H4 (cell line): ENCODE results near the gene FNBP1. TPM values are rescaled to one million over a fixed set of nuclear protein-coding genes. Genes with fewer than 3 reads are reported as not detected.

Experiments
- DNase-seq: peaks from one replicate; pipeline ENCODE4 v3.0.0-alpha.2; 2015; ENCODE audit warnings: low spot score
- total RNA-seq: library from RNA; depleted of rRNA; stranded (reverse); fragments of >200 nt; shearing (Covaris generic); gene quantifications from 2 replicates; pipeline ENCODE4 v1.2.3, GENCODE V29; 2014

FNBP1 gene
- total RNA-seq, 1 experiment from 2014 or later: 19.2 TPM

DNA sequence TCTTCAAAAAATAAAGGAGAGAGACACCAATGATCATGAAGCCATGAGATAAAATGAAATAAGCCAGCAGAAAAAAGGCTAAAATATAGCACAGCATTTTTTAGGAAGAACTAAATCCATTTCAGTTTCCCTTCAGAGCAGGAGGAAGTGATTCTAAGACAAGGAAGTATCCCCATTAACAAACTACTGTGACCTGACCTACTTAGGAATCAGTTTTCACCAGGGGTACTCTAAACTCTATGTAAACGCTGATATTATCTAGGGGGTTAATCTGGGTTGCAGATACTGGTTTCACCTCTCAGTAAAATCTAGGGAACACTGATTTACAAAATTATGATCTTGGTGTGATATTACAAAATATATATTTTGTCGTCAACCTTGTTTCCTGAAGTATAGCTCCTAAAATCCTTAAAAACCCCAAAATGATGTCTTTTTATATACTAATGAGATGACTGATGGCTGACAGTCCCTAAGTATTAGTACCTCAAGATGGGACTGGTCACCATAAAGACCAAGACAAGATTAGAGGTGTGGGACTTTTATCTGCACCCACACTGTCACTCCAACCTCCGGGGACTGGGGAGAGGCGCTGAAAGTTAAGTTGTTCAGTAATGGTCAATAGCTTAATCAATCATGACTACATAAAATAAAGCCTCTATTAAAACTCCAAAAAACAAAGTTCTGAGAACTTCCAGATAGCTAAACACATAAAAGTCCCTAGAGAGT lies 2.9 kb upstream of the FNBP1 start:
- no peak for DNase-seq

DNA sequence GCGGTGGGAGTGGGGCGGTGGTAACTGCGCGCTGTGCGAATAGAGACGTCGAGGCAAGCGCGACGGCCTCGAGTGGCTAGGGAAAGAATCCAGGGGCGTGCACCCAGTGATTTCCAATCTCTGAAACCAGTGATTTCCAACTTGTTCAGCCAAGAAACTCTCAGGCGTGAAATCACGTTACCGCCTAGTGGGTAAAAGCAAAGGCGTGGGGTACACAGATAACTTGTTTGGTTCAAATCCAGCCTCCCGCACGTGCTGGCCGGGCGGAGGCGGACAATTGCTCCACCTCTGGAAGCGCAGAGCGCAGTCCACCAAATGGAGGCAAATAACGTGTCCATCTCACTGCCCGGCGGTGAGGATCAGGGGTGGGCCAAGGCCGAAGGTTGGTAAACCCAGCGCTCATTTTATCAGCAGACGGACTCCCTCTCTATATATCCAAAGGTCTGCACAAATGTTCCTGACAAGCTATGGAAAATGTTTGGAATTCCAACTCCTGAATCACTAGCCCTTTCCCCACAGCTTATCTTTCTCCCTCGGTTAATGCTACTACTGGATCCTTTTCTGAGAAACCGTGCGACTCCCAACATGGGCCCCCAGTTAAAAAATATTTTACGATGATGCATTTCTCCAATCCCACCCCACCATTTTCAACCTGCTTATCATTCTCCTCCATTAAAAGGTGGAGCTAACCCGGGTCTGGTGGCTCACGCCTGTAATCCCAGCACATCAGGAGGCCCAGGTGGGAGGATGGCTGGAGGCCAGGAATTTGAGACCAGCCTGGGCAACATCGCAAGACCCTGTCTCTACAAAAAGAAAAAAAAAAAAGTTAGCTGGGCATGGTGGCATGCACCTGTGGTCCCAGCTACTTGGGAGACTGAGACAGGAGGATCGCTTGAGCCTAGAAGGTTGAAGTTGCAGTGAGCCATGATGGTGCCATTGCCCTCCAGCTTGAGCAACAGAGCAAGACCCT lies 950 bp upstream of the FNBP1 start:
- DNase-seq: no peak

- DNase-seq: no peak
Observed at GRCh38 chr9:130042406-130042884, 544 bp downstream of the FNBP1 start.

DNA sequence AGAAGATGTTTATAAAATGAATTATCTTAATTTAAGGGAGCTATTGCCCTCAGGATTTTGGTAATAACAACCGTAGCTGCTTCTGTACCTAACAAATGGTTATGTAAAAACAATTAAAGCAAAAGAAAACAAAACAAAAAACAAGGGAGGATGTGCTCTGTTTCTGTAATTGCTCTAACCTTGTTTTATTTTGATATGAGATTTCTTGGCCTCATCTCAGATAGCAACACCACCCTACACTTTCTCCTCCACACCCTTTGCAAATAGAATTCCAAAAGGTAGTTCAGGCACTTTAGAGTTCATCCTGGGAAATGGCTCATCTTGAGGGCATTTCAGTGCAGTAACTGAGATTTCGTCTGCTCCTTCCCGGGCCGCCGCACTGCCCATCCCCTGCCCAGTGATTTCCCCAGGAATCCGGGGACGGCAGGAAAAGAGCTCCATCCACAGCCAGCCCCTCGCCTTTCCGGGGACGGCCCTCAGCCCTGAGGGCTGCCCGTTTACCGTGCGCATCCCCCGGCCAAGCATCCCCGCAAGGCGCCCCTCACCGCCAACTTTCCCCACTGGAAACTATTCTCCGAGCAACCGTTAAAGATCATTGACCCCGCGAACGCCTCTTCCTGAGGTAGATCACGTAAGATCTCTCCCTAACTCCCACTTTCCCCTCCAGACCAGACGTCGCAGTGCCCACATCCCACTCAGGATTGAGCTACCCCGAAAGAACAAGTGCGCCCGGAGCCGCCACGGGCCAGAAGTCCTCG lies 1.2 kb downstream of the FNBP1 start:
- no peak for DNase-seq

- no peak for DNase-seq
Observed at GRCh38 chr9:130040984-130041647, 1.9 kb downstream of the FNBP1 start.

GRCh38 chr9:130039528-130040147 lies 3.4 kb downstream of the FNBP1 start:
- no peak for DNase-seq

- DNase-seq: no peak
Observed at GRCh38 chr9:130036099-130036498, 6.9 kb downstream of the FNBP1 start.

- DNase-seq: no peak
Observed at GRCh38 chr9:130034570-130034969, 8.4 kb downstream of the FNBP1 start.

GRCh38 chr9:130030651-130031127 lies 12.3 kb downstream of the FNBP1 start:
- DNase-seq: no peak

DNA sequence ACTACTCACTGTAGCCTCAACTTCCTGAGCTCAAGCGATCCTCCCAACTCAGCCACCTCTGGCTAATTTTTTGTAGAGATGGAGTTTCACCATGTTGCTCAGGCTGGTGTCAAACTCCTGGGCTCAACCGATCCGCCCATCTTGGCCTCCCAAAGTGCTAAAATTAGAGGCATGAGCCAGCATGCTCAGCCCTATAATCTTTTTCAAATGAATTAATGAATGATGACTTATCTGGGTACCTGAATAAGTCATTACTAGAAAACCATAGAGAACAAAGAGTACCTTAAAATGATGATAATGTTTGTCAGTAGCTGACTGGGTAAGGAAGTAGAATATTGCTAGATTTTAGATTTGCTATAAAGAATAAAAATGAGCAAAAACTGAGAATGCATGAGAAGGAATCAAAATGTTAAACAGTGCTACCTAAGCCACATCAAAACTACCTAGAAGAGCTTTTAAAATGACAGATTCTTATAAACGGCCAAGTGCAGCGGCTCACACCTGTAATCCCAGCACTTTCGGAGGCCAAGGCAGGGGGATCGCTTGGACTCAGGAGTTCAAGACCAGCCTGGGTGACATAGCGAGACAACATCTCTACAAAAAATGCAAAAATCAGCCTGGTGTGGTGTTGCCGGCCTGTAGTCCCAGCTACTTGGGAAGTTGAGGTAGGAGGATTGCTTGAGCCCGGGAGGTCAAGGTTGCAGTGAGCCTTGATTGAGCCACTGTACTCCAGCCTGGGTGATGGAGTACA lies 13.6 kb downstream of the FNBP1 start:
- DNase-seq: no peak

GRCh38 chr9:130028493-130029222 lies 14.3 kb downstream of the FNBP1 start:
- no peak for DNase-seq

- DNase-seq: no peak
Observed at GRCh38 chr9:130027533-130028365, 15.2 kb downstream of the FNBP1 start.

DNA sequence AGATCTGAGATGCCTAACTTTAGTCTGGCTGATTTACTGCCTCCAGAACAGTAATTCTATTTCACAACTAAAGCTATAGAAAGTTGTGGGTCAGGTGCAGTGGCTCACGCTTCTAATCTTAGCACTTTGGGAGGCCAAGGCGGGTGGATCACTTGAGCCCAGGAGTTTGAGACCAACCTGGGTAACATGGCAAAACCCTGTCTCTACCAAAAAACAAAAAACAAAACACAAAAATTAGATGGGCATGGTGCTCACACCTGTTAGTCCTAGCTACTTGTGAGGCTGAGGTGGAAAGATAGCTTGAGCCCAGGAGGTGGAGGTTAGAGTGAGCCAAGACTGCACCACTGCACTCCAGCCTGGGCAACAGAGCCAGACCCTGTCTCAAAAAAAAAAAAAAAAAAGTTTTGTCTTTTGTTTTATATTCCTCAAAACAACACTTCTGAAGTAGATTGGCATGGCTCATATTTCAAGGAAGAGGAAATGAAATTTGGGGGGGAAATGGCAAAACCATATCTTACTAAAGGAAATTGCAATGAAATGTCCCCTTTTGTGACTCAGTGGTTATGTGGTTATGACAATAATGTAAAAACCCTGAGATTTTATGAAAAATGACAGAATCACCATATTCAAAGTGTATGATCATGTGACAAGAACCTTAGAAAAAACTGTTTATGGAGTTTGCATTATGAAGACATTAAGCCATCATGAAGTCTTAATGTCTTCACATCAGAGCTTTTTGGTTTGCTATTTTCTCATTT lies 16.2 kb downstream of the FNBP1 start:
- DNase-seq: no peak

- DNase-seq: no peak
Observed at GRCh38 chr9:130024597-130024994, 18.4 kb downstream of the FNBP1 start.

GRCh38 chr9:130023994-130024596 lies 18.9 kb downstream of the FNBP1 start:
- no peak for DNase-seq

- no peak for DNase-seq
Observed at GRCh38 chr9:130023144-130023787, 19.7 kb downstream of the FNBP1 start.
